ENCODE data around the gene KHK. TPM values are rescaled to one million over a fixed set of nuclear protein-coding genes. Genes with fewer than 3 reads are reported as not detected.
A peak's percentile ranks its signal among the peaks of the same experiment; 100 is the strongest.

KHK gene
- total RNA-seq, 2 experiments from 2014 or later, result 12.6 to 12.8 TPM

DNA sequence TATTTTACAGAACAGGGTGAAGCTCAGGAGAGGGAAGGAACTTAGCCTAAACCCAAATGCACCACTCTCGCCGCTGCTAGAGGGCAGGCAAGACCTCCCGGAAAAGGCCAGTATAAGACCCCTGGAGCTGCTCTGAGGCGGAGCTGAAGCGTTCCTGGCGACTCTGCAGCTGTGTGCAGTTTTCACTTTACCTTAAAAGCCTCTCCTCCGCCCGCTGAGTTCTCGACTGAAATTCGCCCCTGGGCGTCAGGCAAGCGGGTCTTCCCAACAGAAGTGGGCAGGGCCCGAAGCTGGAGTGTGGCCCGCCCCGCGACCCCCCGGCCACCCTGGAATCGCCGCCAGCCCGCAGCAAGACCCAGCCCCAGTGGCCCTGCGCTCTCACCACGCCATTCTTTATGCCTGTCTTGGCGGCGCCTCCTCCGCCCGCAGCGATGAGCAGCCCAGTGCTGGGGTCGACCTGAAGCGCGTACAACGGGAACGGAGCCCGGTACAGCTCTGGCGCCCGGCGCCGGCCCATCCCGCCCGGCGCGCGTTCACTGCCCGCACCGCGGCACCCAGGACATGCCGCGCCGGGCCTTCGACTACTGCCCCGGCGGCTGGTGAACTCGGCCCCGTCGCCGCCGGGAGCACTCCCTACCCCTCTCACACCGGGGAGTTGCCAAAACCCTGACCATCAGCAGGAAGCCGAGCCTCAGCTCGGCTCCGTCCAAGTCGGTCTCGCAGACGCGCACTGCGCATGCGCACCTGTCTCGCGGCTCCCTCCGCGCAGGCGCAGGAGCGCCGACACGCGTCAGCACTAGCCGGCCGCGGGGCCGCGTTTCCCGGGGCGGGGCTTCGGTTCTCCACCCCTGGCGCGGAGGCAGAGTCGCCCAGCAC lies 47.6 kb downstream of the KHK start, which contains the start of gene PREB:
Gene PREB (minus strand): TSS at position 732 of the 876 bp plus-strand sequence. CDS start 215 bp downstream, at position 517.
- peaks cover 17% of the 10 kb centered on the region for H3K4me1 Mint-ChIP-seq
- peak within 1 kb of the TSS; percentile 96 for H3K4me3 Mint-ChIP-seq
- H3K9me3 Mint-ChIP-seq, result no peaks in the 10 kb centered on the region
- peak within 1 kb of the TSS; percentile 95 for H3K27ac Mint-ChIP-seq
- H3K27me3 Mint-ChIP-seq, result no peaks in the 10 kb centered on the region
- peaks cover 19% of the 10 kb centered on the region for H3K36me3 Mint-ChIP-seq
- DNase-seq, result peak; percentile 100

DNA sequence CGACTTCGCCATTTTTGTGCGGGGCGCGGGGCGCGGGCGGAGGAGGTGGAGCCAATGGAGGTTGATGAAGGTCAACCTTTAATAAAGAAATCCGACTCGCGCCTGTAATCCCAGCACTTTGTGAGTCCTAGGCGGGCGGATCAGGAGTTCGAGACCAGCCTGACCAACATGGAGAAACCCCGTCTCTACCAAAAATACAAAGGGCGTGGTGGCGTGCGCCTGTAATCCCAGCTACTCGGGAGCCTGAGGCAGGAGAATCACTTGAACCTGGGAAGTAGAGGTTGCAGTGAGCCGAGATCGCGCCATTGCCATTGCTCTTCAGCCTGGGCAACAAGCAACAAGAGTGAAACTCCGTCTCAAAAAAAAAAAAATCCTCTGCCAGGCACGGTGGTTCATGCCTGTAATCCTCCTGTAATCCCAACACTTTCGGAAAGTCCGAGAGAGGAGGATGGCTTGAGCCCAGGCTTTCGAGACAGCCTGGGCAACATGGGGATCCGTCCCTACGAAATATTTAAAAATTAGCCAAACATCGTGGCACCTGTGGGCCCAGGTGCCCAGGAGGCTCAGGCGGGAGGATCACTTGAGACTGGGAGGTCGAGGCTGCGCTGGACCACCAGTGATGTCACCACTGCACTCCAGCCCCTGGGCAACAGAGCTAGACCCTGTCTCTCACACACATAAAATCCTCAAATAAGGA lies 48.4 kb downstream of the KHK start:
- H3K27me3 Mint-ChIP-seq, result no peaks in the 10 kb centered on the region
- peak overlapping the region; percentile 96 for H3K4me3 Mint-ChIP-seq
- H3K36me3 Mint-ChIP-seq, result peaks cover 19% of the 10 kb centered on the region
- no peak for DNase-seq
- no peaks in the 10 kb centered on the region for H3K9me3 Mint-ChIP-seq
- peaks cover 17% of the 10 kb centered on the region for H3K4me1 Mint-ChIP-seq
- H3K27ac Mint-ChIP-seq, result peak overlapping the region; percentile 95

DNA sequence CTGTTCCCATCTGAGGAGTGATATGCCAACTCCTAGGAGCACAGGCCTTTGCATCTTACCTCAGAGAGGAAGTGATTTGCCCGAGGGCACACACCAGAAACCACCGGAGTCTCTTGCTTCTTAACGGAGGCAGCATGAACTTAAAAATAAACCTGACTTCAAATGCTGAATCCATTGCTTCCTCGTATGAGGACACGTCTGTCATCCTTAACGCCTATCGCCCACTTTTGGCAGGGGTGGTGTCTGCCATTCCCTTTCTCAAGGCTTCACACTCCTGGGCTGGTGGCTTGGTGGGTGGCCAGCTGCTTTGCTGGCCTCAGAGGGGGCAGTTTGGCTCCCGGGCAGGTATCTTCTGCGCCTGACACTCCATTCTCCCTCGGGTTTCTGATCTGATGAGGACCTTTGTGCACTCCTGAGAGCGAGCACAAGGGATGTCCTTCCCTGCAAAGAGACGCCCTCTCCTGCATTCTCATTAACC lies 48.9 kb downstream of the KHK start:
- Mint-ChIP-seq H3K9me3 (no peaks in the 10 kb centered on the region), H3K36me3 (peaks cover 19% of the 10 kb centered on the region)

DNA sequence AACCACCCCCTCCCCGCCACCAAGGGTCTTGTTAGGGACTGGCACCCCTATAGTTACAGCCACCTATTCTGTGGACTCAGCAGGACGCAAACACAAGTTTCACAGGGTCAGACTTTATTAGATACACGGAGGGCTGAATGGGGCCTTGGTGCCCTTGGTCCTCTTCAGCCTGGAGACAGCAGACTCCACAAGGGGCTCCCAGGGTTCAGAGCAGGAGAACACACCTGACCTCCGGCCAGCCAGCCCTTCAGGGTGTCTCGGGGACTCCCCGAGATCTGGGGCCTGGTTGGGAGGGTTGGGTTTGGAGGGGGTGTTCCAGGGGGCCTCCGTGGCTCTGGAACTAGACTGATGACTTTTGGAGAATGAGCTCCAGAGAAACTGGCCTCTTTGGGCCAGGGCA lies 50.2 kb downstream of the KHK start:
- Mint-ChIP-seq H3K27me3 (no peaks in the 10 kb centered on the region), H3K27ac (no peak overlapping the region), H3K9me3 (no peaks in the 10 kb centered on the region), H3K4me3 (no peak overlapping the region), H3K4me1 (peaks cover 17% of the 10 kb centered on the region), H3K36me3 (peaks cover 18% of the 10 kb centered on the region)
- DNase-seq, result no peak

More for the DNA sequence above, 48.9 kb downstream of the KHK start:
- Mint-ChIP-seq H3K27me3 (no peaks in the 10 kb centered on the region), H3K4me1 (peaks cover 17% of the 10 kb centered on the region), H3K4me3 (peak overlapping the region; percentile 96), H3K27ac (peak overlapping the region; percentile 95)
- DNase-seq, result no peak

DNA sequence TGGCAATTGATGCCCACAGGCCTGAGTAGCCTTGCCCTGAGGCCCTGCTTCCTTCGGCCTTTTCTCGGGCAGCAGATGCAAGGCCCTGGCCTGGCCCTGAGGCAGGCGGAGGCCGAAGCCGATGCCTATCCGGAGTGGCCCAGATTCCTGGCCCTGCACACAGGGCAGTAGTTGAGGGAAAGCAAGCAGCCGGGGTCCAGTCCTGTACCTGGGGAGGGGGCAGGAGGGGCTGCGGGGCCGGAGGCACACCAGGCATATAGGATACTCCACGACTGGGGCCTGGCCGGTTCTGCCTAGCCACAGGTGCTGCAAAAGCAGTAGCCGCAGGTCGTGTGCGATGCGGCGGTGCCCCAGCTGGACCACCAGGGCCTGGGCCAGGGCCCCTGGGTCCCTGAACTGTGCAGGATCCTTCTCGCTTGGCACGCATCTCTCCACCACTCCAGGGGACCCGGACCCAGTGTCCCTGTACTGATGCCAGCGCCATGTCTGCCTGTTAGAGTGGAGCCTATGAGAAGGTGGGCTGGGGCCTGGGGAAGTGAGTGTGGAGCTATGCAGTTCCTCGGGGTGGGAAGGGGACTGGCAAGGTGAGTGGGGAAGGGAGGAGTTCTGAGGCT lies 50.9 kb downstream of the KHK start:
- H3K4me1 Mint-ChIP-seq, result peaks cover 15% of the 10 kb centered on the region
- H3K9me3 Mint-ChIP-seq, result no peaks in the 10 kb centered on the region
- H3K4me3 Mint-ChIP-seq, result no peak overlapping the region
- H3K27ac Mint-ChIP-seq, result no peak overlapping the region
- no peaks in the 10 kb centered on the region for H3K27me3 Mint-ChIP-seq
- DNase-seq, result no peak
- H3K36me3 Mint-ChIP-seq, result peaks cover 16% of the 10 kb centered on the region

DNA sequence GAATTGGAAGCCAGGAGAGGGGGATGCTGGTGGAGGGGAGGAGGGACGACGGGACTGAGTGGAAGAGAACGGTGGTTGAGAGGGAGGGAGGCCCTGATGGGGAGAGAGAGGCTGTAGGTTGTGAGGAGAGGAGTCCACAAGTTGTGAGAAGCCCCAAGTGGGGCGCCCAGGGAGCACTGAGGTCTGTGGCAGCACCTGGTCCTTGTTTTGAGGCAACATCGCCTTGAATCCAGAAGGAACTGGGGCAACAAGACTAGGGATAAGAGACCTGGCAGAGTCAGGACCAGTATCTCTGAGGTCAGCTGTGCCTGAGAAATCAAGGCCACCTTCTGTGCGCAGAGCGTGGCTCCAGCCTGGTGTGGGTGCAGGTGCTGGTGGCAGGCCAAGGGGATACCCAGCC lies 51.5 kb downstream of the KHK start:
- Mint-ChIP-seq H3K4me1 (peaks cover 10% of the 10 kb centered on the region), H3K27me3 (no peaks in the 10 kb centered on the region), H3K27ac (no peak overlapping the region), H3K4me3 (no peak overlapping the region), H3K9me3 (peaks cover 1% of the 10 kb centered on the region), H3K36me3 (peaks cover 10% of the 10 kb centered on the region)
- DNase-seq, result no peak

DNA sequence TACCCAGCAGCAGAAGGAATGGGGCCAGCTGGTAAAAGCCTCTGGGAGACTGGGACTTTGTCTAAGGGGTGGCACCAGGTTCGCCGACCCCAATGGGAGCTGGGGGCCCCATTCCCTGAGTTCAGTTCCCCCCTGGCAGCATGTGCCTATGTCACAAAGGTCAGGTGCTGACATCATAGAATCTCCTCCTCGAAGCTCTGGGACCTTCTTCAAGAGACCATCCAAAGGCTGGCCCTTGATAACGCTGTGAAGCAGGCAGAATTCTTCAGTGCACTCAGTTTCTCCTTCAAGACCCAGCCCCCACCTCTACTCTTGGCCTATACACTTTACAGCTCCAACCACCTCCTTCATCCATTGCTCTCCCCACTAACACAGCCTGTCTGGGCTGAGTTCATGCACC lies 52.7 kb downstream of the KHK start, which contains the start of gene PRR30:
Gene PRR30 (minus strand): TSS at position 101 of the 400 bp plus-strand sequence. CDS start 1,081 bp downstream, outside the sequence.
- Mint-ChIP-seq H3K4me3 (no peak within 1 kb of the TSS), H3K4me1 (peaks cover 3% of the 10 kb centered on the region), H3K27me3 (peaks cover 9% of the 10 kb centered on the region), H3K27ac (no peak within 1 kb of the TSS), H3K36me3 (peaks cover 2% of the 10 kb centered on the region), H3K9me3 (peaks cover 2% of the 10 kb centered on the region)
- DNase-seq, result no peak

DNA sequence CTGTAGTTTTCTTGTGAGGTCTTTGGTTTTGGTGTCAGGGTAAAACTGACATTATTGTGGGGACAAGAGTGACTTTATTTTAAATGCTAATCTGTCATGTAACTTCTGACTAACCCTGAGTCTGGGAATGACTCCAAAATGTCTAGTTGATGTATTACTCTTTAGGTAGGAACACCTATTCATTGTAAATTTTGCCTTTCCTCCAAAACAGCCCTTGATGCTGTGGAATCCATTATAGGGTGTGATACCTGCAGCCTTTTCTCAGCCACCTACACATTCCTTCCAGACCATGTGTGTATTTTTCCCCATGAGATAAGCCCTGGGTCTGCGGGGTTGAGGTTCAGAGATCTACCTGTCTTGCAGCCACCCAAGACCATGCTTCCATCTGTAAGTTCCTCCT lies 56.7 kb downstream of the KHK start:
- H3K9me3 Mint-ChIP-seq, result peaks cover 2% of the 10 kb centered on the region
- no peak for DNase-seq
- peaks cover 9% of the 10 kb centered on the region for H3K27me3 Mint-ChIP-seq
- H3K4me1 Mint-ChIP-seq, result no peaks in the 10 kb centered on the region
- no peak overlapping the region for H3K4me3 Mint-ChIP-seq
- H3K27ac Mint-ChIP-seq, result no peak overlapping the region
- no peaks in the 10 kb centered on the region for H3K36me3 Mint-ChIP-seq

DNA sequence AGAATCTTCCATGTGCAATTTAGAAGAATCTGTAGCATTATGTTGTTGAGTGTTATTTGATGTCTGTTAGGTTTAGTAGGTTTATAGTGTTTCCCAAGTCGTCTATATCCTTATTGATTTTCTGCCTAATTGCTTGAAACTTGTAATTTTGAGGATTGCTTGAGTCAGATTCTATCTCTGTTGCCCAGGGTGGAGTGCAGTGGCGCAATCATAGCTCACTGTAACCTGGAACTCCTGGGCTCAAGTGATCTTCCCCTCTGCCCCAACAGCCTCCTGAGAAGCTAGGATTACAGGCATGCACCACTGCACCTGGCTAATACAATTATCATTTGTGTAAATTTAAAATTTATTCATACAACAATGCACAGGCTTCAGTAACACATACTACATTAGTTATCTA lies 59.1 kb downstream of the KHK start:
- Mint-ChIP-seq H3K4me3 (no peak overlapping the region), H3K9me3 (peaks cover 2% of the 10 kb centered on the region), H3K4me1 (no peaks in the 10 kb centered on the region), H3K27ac (no peak overlapping the region), H3K36me3 (no peaks in the 10 kb centered on the region), H3K27me3 (peaks cover 9% of the 10 kb centered on the region)
- DNase-seq, result no peak

DNA sequence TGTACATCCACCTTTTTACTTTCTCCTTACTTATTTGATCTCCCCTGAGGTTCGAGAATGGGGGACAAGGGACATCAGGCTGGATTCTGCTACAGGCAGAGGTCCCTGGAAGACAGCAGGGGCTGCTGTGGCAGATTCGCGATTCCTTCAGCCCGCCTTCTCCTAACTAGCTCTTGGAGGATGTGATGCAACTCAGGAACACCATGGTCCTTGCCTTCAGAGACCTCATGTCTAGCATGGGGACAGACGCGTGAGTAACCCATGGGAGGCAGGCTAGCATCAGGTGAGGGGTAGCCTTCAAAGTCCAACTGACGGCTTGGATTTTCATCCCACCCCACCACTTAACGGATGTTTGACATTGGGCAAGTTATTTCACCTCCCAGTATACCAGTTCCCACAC lies 61.4 kb downstream of the KHK start:
- Mint-ChIP-seq H3K27me3 (peaks cover 9% of the 10 kb centered on the region), H3K27ac (no peak overlapping the region), H3K4me1 (peaks cover 4% of the 10 kb centered on the region), H3K9me3 (peaks cover 2% of the 10 kb centered on the region), H3K36me3 (no peaks in the 10 kb centered on the region), H3K4me3 (no peak overlapping the region)
- no peak for DNase-seq

DNA sequence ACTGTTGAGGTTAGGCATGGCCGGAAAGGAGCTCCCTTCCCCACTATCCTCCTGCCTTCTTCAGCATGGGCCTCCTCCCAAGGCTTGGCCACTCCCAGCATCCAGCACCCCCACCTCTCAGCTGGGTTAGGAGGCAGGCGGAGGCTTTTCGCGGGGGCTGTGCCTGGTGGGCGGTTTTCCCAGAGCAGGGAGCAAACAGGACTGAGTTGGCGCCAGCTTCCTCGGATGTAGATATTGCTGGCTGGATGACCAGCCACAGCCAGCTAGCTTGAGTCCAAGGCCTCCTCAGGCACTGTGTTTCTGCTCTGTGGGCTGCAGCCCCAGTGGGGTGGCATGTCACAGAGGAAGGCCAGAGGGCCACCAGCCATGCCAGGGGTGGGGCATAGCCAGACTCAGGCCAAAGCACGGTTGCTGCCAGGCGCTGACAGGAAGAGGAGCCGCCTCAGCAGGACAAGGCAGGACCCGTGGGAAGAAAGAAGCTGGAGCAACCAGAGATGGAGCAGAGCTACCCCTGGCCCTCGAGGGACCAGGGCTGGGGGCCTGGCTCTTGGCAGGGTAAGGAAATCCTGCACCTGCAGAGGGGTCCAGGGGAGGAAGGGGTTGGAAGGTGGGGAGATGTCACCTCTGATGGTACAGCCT lies 62.3 kb downstream of the KHK start, which contains the start of gene TCF23:
Gene TCF23 (plus strand): TSS at position 204 of the 639 bp plus-strand sequence. CDS start 130 bp downstream, at position 334.
- H3K9me3 Mint-ChIP-seq, result no peaks in the 10 kb centered on the region
- DNase-seq, result no peak
- peaks cover 3% of the 10 kb centered on the region for H3K27me3 Mint-ChIP-seq
- H3K4me3 Mint-ChIP-seq, result no peak within 1 kb of the TSS
- H3K36me3 Mint-ChIP-seq, result no peaks in the 10 kb centered on the region
- no peak within 1 kb of the TSS for H3K27ac Mint-ChIP-seq
- H3K4me1 Mint-ChIP-seq, result peaks cover 4% of the 10 kb centered on the region

DNA sequence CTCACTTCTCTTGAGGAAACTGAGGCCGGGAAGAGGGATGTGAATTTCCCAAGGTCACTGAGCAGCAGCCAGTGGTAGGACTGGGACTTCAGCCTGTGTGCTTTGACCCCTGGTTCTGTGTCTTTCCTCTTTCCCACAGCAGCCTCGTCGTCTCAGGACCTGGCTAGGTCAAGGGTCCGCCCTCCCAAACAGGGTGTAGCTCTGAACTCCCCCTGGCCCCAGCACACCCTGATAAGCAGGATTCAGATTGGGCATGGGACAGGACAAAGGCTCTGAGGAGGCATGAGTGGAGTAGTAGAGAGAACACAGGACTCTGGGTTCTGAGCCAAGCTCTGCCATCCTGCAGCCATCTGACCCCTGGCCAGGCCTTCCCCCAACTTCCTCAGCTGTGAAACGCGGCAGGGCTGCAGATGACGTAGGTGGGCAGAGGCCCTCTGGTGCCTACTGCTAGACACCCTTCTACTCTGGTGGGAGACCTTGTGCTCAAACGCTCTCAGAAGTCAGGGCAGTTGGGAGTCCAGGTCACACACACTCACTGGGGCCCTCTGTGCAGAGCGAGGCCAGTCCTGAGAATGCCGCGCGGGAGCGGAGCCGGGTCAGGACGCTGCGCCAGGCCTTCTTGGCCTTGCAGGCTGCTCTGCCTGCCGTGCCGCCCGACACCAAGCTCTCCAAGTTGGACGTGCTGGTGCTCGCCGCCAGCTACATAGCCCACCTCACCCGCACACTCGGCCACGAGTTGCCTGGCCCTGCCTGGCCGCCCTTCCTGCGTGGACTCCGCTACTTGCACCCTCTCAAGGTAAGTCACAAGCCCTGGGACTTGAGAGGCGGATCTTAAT lies 63.2 kb downstream of the KHK start:
- peaks cover 4% of the 10 kb centered on the region for H3K4me1 Mint-ChIP-seq
- no peak overlapping the region for H3K27ac Mint-ChIP-seq
- no peaks in the 10 kb centered on the region for H3K27me3 Mint-ChIP-seq
- no peaks in the 10 kb centered on the region for H3K9me3 Mint-ChIP-seq
- DNase-seq, result no peak
- no peaks in the 10 kb centered on the region for H3K36me3 Mint-ChIP-seq
- H3K4me3 Mint-ChIP-seq, result no peak overlapping the region

All from activated naive CD8-positive, alpha-beta T cell treated with anti-CD3 and anti-CD28 coated beads for 36 hours (primary cell).